ENCODE data around the gene PPP2R5B.

The PPP2R5B gene

DNA sequence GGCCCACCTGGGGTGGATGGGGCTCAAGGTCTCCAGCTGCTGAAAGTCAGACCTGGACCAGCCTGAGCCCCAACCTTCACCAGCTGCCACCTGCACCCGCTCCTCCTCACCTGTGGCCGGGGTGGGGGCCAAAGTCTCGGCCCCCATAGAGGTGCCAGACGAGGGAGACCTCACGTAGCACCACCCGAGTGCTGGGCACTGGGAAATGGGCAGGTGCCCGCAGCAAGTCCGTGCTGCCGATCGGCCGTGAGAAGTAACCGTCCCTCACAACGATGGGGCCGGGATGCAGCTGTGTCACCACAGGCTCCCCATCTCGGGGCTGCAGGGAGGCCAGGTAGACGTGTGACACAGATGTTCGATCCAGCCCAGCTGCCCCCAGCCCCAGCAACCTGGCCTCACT is 23.7 kb upstream of the PPP2R5B start:
- TF ChIP-seq, protein P1, sequence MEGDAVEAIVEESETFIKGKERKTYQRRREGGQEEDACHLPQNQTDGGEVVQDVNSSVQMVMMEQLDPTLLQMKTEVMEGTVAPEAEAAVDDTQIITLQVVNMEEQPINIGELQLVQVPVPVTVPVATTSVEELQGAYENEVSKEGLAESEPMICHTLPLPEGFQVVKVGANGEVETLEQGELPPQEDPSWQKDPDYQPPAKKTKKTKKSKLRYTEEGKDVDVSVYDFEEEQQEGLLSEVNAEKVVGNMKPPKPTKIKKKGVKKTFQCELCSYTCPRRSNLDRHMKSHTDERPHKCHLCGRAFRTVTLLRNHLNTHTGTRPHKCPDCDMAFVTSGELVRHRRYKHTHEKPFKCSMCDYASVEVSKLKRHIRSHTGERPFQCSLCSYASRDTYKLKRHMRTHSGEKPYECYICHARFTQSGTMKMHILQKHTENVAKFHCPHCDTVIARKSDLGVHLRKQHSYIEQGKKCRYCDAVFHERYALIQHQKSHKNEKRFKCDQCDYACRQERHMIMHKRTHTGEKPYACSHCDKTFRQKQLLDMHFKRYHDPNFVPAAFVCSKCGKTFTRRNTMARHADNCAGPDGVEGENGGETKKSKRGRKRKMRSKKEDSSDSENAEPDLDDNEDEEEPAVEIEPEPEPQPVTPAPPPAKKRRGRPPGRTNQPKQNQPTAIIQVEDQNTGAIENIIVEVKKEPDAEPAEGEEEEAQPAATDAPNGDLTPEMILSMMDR (IDR thresholded peaks at IDR 0.05; ENCODE audit: insufficient read depth, low read length) = no peak
- TF ChIP-seq GABPA (IDR thresholded peaks at IDR 0.05; ENCODE audit: low read depth) (no peak), POLR2AphosphoS5 (IDR thresholded peaks at IDR 0.05; ENCODE audit: low read depth) (no peak), SPI1 (IDR thresholded peaks at IDR 0.05; ENCODE audit: borderline replicate concordance, low read depth) (no peak)
- TF ChIP-seq, protein P2, sequence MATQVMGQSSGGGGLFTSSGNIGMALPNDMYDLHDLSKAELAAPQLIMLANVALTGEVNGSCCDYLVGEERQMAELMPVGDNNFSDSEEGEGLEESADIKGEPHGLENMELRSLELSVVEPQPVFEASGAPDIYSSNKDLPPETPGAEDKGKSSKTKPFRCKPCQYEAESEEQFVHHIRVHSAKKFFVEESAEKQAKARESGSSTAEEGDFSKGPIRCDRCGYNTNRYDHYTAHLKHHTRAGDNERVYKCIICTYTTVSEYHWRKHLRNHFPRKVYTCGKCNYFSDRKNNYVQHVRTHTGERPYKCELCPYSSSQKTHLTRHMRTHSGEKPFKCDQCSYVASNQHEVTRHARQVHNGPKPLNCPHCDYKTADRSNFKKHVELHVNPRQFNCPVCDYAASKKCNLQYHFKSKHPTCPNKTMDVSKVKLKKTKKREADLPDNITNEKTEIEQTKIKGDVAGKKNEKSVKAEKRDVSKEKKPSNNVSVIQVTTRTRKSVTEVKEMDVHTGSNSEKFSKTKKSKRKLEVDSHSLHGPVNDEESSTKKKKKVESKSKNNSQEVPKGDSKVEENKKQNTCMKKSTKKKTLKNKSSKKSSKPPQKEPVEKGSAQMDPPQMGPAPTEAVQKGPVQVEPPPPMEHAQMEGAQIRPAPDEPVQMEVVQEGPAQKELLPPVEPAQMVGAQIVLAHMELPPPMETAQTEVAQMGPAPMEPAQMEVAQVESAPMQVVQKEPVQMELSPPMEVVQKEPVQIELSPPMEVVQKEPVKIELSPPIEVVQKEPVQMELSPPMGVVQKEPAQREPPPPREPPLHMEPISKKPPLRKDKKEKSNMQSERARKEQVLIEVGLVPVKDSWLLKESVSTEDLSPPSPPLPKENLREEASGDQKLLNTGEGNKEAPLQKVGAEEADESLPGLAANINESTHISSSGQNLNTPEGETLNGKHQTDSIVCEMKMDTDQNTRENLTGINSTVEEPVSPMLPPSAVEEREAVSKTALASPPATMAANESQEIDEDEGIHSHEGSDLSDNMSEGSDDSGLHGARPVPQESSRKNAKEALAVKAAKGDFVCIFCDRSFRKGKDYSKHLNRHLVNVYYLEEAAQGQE (IDR thresholded peaks at IDR 0.05; ENCODE audit: insufficient replicate concordance, low read depth) = no peak
- H3K4me3 ChIP-seq (replicated peaks; ENCODE audit: insufficient read depth, low read length) = no peak overlapping the region
- DNase-seq (ENCODE audit: low read depth in 1 of 2, low spot score in 1 of 2) = no peak
- no peaks in the 10 kb centered on the region for H3K27me3 ChIP-seq (ENCODE audit: insufficient read depth, poor library complexity, severe bottlenecking)
- no peak overlapping the region for H3K27ac ChIP-seq (replicated peaks)

DNA sequence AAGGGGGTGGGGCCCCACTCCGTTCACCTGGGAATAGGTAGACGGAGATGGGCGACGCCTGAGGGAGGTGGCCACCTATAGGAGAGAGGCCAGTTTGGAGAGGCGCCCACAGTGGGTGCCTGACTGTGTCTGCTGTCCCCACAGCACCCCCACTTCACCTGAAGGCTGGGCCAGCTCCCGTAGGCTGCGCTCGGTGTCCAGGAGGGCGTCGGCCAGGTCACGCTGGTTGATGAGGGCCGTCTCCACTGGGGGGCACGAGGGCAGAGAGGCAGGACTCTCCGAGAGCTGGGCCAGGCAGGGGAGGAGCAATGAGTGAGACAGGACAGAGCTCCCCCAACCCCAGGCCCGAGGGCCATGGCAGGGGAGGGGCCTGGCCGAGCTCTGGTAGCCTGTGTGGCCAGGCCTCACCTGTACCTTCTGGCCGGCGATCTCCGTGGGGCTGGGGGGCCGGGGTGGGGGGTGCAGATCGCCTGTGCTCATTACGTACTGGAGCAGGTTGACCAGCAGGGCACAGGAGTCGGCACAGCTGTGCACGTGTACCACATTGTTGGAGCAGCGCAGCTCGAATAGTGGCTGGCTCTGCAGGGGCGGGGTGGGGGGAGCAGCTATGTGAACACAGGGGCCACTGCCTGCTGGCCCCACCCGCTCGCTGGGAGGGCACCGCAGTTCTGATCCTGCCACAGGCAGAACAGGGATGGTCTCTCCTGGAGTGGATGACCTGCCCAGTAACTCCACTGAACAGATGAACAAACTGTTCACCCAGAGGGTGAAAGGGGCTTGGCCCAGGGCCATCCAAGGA is 22.2 kb upstream of the PPP2R5B start:
- H3K27me3 ChIP-seq (ENCODE audit: insufficient read depth, poor library complexity, severe bottlenecking) = no peaks in the 10 kb centered on the region
- no peak for DNase-seq (ENCODE audit: low read depth in 1 of 2, low spot score in 1 of 2)
- no peak overlapping the region for H3K27ac ChIP-seq (replicated peaks)
- TF ChIP-seq SPI1 (IDR thresholded peaks at IDR 0.05; ENCODE audit: borderline replicate concordance, low read depth) = no peak
- no peak for TF ChIP-seq POLR2AphosphoS5 (IDR thresholded peaks at IDR 0.05; ENCODE audit: low read depth)
- TF ChIP-seq, protein P2 (IDR thresholded peaks at IDR 0.05; ENCODE audit: insufficient replicate concordance, low read depth) = no peak
- TF ChIP-seq GABPA (IDR thresholded peaks at IDR 0.05; ENCODE audit: low read depth) = no peak
- TF ChIP-seq, protein P1 (IDR thresholded peaks at IDR 0.05; ENCODE audit: insufficient read depth, low read length) = no peak
- no peak overlapping the region for H3K4me3 ChIP-seq (replicated peaks; ENCODE audit: insufficient read depth, low read length)

DNA sequence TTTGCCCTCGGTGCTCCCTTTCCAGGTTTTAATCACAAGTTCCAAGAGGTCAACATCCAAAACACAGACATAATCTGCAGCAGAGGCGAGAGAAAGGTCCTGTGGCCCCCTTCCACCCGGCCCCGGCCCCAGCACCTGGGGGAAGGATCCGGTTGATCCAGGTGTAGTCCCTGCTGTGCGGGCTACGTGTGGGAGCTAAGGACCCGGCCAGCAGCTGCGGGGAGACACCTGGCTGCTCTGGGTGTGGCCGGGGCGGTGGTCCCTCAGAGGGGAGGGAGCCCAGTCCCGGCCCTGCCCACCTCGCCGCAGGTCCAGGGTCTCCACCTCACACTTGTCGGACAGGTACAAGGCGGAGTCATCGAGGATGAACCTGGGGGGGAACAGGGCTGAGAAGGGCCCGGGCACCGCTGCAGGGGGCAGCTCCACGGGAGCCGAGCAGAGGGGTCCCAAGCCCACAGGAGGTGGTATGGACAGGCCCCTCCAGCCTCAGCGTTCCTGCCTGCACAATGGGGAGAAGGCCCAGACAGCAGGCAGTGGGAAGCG is 21.1 kb upstream of the PPP2R5B start:
- Histone ChIP-seq H3K27ac (replicated peaks) (no peak overlapping the region), H3K27me3 (ENCODE audit: insufficient read depth, poor library complexity, severe bottlenecking) (no peaks in the 10 kb centered on the region), H3K4me3 (replicated peaks; ENCODE audit: insufficient read depth, low read length) (no peak overlapping the region)
- no peak for DNase-seq (ENCODE audit: low read depth in 1 of 2, low spot score in 1 of 2)
- TF ChIP-seq, protein P1 (IDR thresholded peaks at IDR 0.05; ENCODE audit: insufficient read depth, low read length) = no peak
